PC-9 (cell line): ENCODE measurements around the gene ACSL1.

Experiments used
- CTCF ChIP-seq: fragments of 200-600 bp; sonication (generic); conservative IDR thresholded peaks from 2 replicates; pipeline ENCODE4 v1.6.1; 2017; ENCODE audit warnings: mixed run types, antibody characterized with exemption, mild to moderate bottlenecking, moderate library complexity
- EZH2 ChIP-seq: fragments of 200-600 bp; sonication (generic); IDR thresholded peaks from 2 replicates; pipeline ENCODE4 v1.8.0; 2017; ENCODE audit warnings: antibody characterized with exemption, low read depth

- TF ChIP-seq CTCF (no peak), EZH2 (no peak)
Measured at GRCh38 chr4:184825141-184825895, 450 bp downstream of the ACSL1 start.
